Hepatocyte (in vitro differentiated cells): ENCODE results near the gene PPP4R1. TPM values are rescaled to one million over a fixed set of nuclear protein-coding genes. Genes with fewer than 3 reads are reported as not detected.

Experiments used
- DNase-seq: peaks from one replicate; pipeline ENCODE4 v3.0.0-alpha.2; 2016; ENCODE audit warnings: low spot score
- H2AFZ ChIP-seq: fragments of 200-600 bp; sonication (generic); 2 replicates; pipeline ENCODE4 v1.6.0; 2016; ENCODE audit warnings: antibody characterized with exemption, mild to moderate bottlenecking
- H3K27ac ChIP-seq: fragments of 200-600 bp; sonication (generic); 2 replicates; pipeline ENCODE4 v1.5.1; 2016; ENCODE audit warnings: mild to moderate bottlenecking
- H3K27me3 ChIP-seq: fragments of 200-600 bp; sonication (generic); 2 replicates; pipeline ENCODE4 v1.6.1; 2016
- H3K36me3 ChIP-seq: fragments of 200-600 bp; sonication (generic); replicated peaks from 2 replicates; pipeline ENCODE4 v1.5.1; 2016; ENCODE audit warnings: low read depth; ENCODE audit not compliant: insufficient read depth
- H3K4me1 ChIP-seq: fragments of 200-600 bp; sonication (generic); 2 replicates; pipeline ENCODE4 v1.5.1; 2016; ENCODE audit warnings: mild to moderate bottlenecking, moderate library complexity; ENCODE audit not compliant: insufficient read depth
- H3K4me2 ChIP-seq: fragments of 200-600 bp; sonication (generic); 2 replicates; pipeline ENCODE4 v1.6.0; 2016
- H3K4me3 ChIP-seq: fragments of 200-600 bp; sonication (generic); 2 replicates; pipeline ENCODE4 v1.5.1; 2016; ENCODE audit warnings: mild to moderate bottlenecking
- H3K79me2 ChIP-seq: fragments of 200-600 bp; sonication (generic); 2 replicates; pipeline ENCODE4 v1.6.0; 2017; ENCODE audit warnings: mild to moderate bottlenecking
- H3K9me2 ChIP-seq: fragments of 200-600 bp; sonication (generic); replicated peaks from 2 replicates; pipeline ENCODE4 v1.6.0; 2017; ENCODE audit warnings: mild to moderate bottlenecking; ENCODE audit not compliant: insufficient read depth
- H3K9me3 ChIP-seq: fragments of 200-600 bp; sonication (generic); 2 replicates; pipeline ENCODE4 v1.5.1; 2016; ENCODE audit warnings: low read depth, mild to moderate bottlenecking
- H4K20me1 ChIP-seq: fragments of 200-600 bp; sonication (generic); 2 replicates; pipeline ENCODE4 v1.6.0; 2016; ENCODE audit warnings: mild to moderate bottlenecking; ENCODE audit not compliant: insufficient read depth, poor library complexity, severe bottlenecking
- CTCF ChIP-seq: fragments of 200-600 bp; sonication (generic); IDR thresholded peaks from 2 replicates; pipeline ENCODE4 v1.5.1; 2016; ENCODE audit warnings: antibody characterized with exemption, mild to moderate bottlenecking; ENCODE audit not compliant: poor library complexity
- EZH2 ChIP-seq: fragments of 200-600 bp; sonication (generic); IDR thresholded peaks from 2 replicates; pipeline ENCODE4 v1.6.1; 2016; ENCODE audit warnings: antibody characterized with exemption, mild to moderate bottlenecking, borderline replicate concordance
- EZH2phosphoT487 ChIP-seq: fragments of 200-600 bp; sonication (generic); IDR thresholded peaks from one replicate; pipeline ENCODE4 v1.6.1; 2018; ENCODE audit warnings: antibody characterized with exemption, mild to moderate bottlenecking, low read depth, moderate library complexity; ENCODE audit not compliant: unreplicated experiment, severe bottlenecking
- WGBS: methylation state at CpG from one replicate; pipeline ENCODE4 v1.1.6; 2016; ENCODE audit warnings: low lambda C conversion rate; ENCODE audit errors: missing lambda C conversion rate; 5-methylcytosine and 5-hydroxymethylcytosine counted together
- polyA plus RNA-seq: library from polyadenylated mRNA; unstranded; fragments of >200 nt; fragmentation: Nextera tagmentation; extraction: Ambion mirVana; gene quantifications from 2 replicates; pipeline ENCODE4 v1.2.1, GENCODE V29; 2016
- total RNA-seq: library from RNA; depleted of rRNA; stranded (reverse); fragments of >200 nt; gene quantifications from 2 replicates; pipeline ENCODE4 v1.2.3, GENCODE V29; 2014

Gene PPP4R1
- total and polyA plus RNA-seq, 2 experiments from 2014 or later = 34.5 to 93.6 TPM

GRCh38 chr18:9520666-9521065 lies 93.7 kb downstream of the PPP4R1 start:
- Histone ChIP-seq H3K36me3 (no peaks in the 10 kb centered on the region), H4K20me1 (no peaks in the 10 kb centered on the region), H3K9me2 (no peaks in the 10 kb centered on the region), H3K79me2 (no peaks in the 10 kb centered on the region), H3K4me2 (no peak overlapping the region), H2AFZ (no peak overlapping the region), H3K27ac (no peak overlapping the region), H3K4me3 (no peak overlapping the region), H3K27me3 (no peaks in the 10 kb centered on the region), H3K4me1 (no peaks in the 10 kb centered on the region), H3K9me3 (no peaks in the 10 kb centered on the region)
- DNase-seq = no peak
- TF ChIP-seq EZH2 (no peak), EZH2phosphoT487 (no peak), CTCF (no peak)
- WGBS = 93% methylated on average over 3 of the region's 3 CpGs

GRCh38 chr18:9519399-9519798 lies 95.0 kb downstream of the PPP4R1 start:
- no peak overlapping the region for H2AFZ ChIP-seq
- H3K4me1 ChIP-seq = no peaks in the 10 kb centered on the region
- H3K9me2 ChIP-seq = no peaks in the 10 kb centered on the region
- H3K36me3 ChIP-seq = no peaks in the 10 kb centered on the region
- WGBS = 89% methylated on average over 1 of the region's 1 CpG
- no peaks in the 10 kb centered on the region for H3K79me2 ChIP-seq
- no peaks in the 10 kb centered on the region for H3K27me3 ChIP-seq
- H3K4me3 ChIP-seq = no peak overlapping the region
- H4K20me1 ChIP-seq = peaks cover 2% of the 10 kb centered on the region
- H3K9me3 ChIP-seq = no peaks in the 10 kb centered on the region
- DNase-seq = no peak
- TF ChIP-seq EZH2 (no peak), EZH2phosphoT487 (no peak), CTCF (no peak)
- H3K27ac ChIP-seq = no peak overlapping the region
- H3K4me2 ChIP-seq = no peak overlapping the region

GRCh38 chr18:9517869-9518268 lies 96.5 kb downstream of the PPP4R1 start:
- Histone ChIP-seq H3K36me3 (no peaks in the 10 kb centered on the region), H3K9me3 (no peaks in the 10 kb centered on the region), H3K79me2 (peaks cover 2% of the 10 kb centered on the region), H3K27ac (no peak overlapping the region), H4K20me1 (peaks cover 2% of the 10 kb centered on the region), H3K27me3 (no peaks in the 10 kb centered on the region), H3K4me2 (no peak overlapping the region), H3K9me2 (no peaks in the 10 kb centered on the region), H2AFZ (no peak overlapping the region), H3K4me3 (no peak overlapping the region), H3K4me1 (no peaks in the 10 kb centered on the region)
- DNase-seq = no peak
- TF ChIP-seq CTCF (no peak), EZH2phosphoT487 (no peak), EZH2 (no peak)
- WGBS = 91% methylated on average over 6 of the region's 6 CpGs
